Common myeloid progenitor, CD34-positive (primary cell): ENCODE data around the gene HUS1.

ENCODE experiments used
- CTCF ChIA-PET: fragments of 350-600 bp; sonication (Branson Sonifier 250); formaldehyde crosslinking; loops from one replicate; lab custom pipeline; 2021; ENCODE audit warnings: antibody characterized with exemption; lab: Charles Lee
- POLR2A ChIA-PET: fragments of 350-600 bp; sonication (Branson Sonifier 250); formaldehyde crosslinking; loops from one replicate; lab custom pipeline; 2021; ENCODE audit warnings: antibody characterized with exemption; lab: Charles Lee
- DNase-seq, 3 donors: peaks; one replicate each; pipeline versions ENCODE4 v3.0.0 to v3.0.0-alpha.2; 2013
- H3K27ac ChIP-seq, 2 experiments: 1 replicate in 1 of 2; 2 replicates in 1 of 2; pipeline ENCODE4 v1.7.0; 2013; ENCODE audit warnings: inconsistent platforms in 2 of 2, low read length in 2 of 2, mild to moderate bottlenecking in 2 of 2, low read depth in 1 of 2, moderate library complexity in 1 of 2; ENCODE audit not compliant: severe bottlenecking in 2 of 2, insufficient read depth in 1 of 2, poor library complexity in 1 of 2
- H3K27me3 ChIP-seq, 5 experiments: replicated peaks in 2 of 5; 1 replicate in 3 of 5; 2 replicates in 2 of 5; pipeline versions ENCODE4 v1.6.1 to v1.7.0; 2013; ENCODE audit warnings: low read length in 4 of 5, mild to moderate bottlenecking in 2 of 5, moderate library complexity in 2 of 5, inconsistent platforms in 1 of 5; ENCODE audit not compliant: insufficient read depth in 5 of 5, control insufficient read depth in 4 of 5
- H3K36me3 ChIP-seq, 4 experiments: 1 replicate in 2 of 4; 2 replicates in 2 of 4; pipeline versions ENCODE4 v1.6.1 to v1.7.0; 2013; ENCODE audit warnings: low read length in 3 of 4, control low read depth in 1 of 4, mild to moderate bottlenecking in 1 of 4; ENCODE audit not compliant: control insufficient read depth in 4 of 4, insufficient read depth in 4 of 4
- H3K4me1 ChIP-seq, 4 experiments: 1 replicate in 3 of 4; 2 replicates in 1 of 4; pipeline versions ENCODE4 v1.6.1 to v1.7.1; 2013; ENCODE audit warnings: low read length in 3 of 4, mild to moderate bottlenecking in 3 of 4, control low read depth in 1 of 4, inconsistent platforms in 1 of 4, moderate library complexity in 1 of 4; ENCODE audit not compliant: control insufficient read depth in 4 of 4, insufficient read depth in 4 of 4; ENCODE audit errors: control extremely low read depth in 1 of 4
- H3K4me3 ChIP-seq, 7 experiments: 1 replicate in 4 of 7; 2 replicates in 3 of 7; pipeline versions ENCODE4 v1.5.1 to v1.7.0; 2013; ENCODE audit warnings: mild to moderate bottlenecking in 7 of 7, low read length in 6 of 7, moderate library complexity in 6 of 7, inconsistent platforms in 2 of 7, low read depth in 2 of 7, control low read depth in 1 of 7; ENCODE audit not compliant: insufficient read depth in 4 of 7, control insufficient read depth in 1 of 7; ENCODE audit errors: extremely low read depth in 1 of 7
- H3K9me3 ChIP-seq, 5 experiments: 1 replicate in 4 of 5; 2 replicates in 1 of 5; pipeline versions ENCODE4 v1.6.1 to v1.7.1; 2013; ENCODE audit warnings: low read length in 4 of 5, mild to moderate bottlenecking in 2 of 5, inconsistent platforms in 1 of 5, low read depth in 1 of 5, moderate library complexity in 1 of 5; ENCODE audit not compliant: control insufficient read depth in 4 of 5, insufficient read depth in 2 of 5; ENCODE audit errors: control extremely low read depth in 1 of 5
- WGBS: methylation state at CpG from one replicate; pipeline ENCODE4 v1.1.5; 2013; ENCODE audit not compliant: insufficient coverage; 5-methylcytosine and 5-hydroxymethylcytosine counted together

Gene HUS1

GRCh38 chr7:47915616-47915976 is 63.8 kb downstream of the HUS1 start:
- no peak for DNase-seq
- Histone ChIP-seq H3K27me3 (peaks cover 0 to 5% (median 0%) of the 10 kb centered on the region in 5 experiments), H3K9me3 (no peaks in the 10 kb centered on the region), H3K36me3 (no peaks in the 10 kb centered on the region), H3K27ac (no peak overlapping the region), H3K4me3 (no peak overlapping the region), H3K4me1 (no peaks in the 10 kb centered on the region)
- POLR2A ChIA-PET, result no interaction called here
- WGBS, result no CpG with 5 or more reads among the region's 2 CpGs
- CTCF ChIA-PET, result interaction anchor here (0.8 kb wide), 1 partner anchor 29 kb away, joined by 3 read pairs; no protein-coding TSS in a partner anchor

DNA sequence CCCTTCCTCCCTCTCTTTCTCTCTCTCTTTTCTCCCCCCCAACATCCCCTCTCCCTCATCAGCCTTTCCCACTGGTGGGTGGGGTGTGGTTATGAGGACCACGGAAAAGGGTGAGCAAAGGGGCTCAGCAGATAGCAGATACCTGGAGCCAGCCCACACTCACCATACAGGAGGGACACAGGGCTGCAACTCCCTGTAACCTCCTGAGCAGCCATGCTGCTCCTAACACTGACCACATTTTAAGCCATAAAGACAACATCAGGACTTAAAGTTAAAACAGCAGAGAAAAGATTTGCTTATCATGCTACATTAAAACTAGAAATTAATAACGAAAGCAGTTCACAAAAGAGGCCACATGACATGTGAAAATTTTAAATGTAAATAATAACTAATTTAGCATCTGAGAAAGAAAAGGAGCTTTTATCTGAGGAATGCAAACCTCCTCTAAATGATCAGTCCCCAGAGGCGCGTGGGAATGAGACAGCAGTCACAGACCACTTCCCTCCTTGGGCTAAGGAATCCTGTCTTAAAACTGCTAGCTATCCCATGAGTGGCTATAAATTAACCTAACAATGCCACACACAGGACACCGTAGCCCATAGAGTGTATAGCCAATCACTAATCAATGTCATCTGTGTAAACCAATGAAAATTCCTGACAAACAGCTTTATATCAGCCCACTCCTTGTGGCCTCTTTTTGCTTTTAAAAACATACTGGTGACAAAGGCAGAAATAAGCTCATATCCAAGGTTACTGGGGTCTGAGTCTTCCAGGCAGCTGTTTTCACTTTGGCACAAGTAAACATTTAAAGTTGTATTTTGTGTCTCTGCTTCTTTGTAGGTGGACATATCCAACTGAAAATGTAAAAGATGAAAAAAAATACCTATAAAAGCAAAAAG is 64.4 kb downstream of the HUS1 start:
- POLR2A ChIA-PET, result no interaction called here
- Histone ChIP-seq H3K4me1 (no peaks in the 10 kb centered on the region), H3K4me3 (no peak overlapping the region), H3K9me3 (no peaks in the 10 kb centered on the region), H3K27me3 (peaks cover 0 to 5% (median 0%) of the 10 kb centered on the region in 5 experiments), H3K36me3 (no peaks in the 10 kb centered on the region), H3K27ac (no peak overlapping the region)
- 87% methylated on average over 3 of the region's 5 CpGs for WGBS
- CTCF ChIA-PET, result interaction anchor here (0.8 kb wide), 1 partner anchor 30 kb away, joined by 3 read pairs; no protein-coding TSS in a partner anchor
- DNase-seq, result no peak
